ENCODE results near the gene REG4. TPM values are rescaled to one million over a fixed set of nuclear protein-coding genes. Genes with fewer than 3 reads are reported as not detected.
A peak's percentile ranks its signal among the peaks of the same experiment; 100 is the strongest.
"Not testable (repeated sequence)": the region's sequence is repeated elsewhere in the genome, so short reads cannot be mapped to it uniquely, and the experiment has no call there.

The REG4 gene
- total RNA-seq, 1 donor from 2014 or later = not detected

DNA sequence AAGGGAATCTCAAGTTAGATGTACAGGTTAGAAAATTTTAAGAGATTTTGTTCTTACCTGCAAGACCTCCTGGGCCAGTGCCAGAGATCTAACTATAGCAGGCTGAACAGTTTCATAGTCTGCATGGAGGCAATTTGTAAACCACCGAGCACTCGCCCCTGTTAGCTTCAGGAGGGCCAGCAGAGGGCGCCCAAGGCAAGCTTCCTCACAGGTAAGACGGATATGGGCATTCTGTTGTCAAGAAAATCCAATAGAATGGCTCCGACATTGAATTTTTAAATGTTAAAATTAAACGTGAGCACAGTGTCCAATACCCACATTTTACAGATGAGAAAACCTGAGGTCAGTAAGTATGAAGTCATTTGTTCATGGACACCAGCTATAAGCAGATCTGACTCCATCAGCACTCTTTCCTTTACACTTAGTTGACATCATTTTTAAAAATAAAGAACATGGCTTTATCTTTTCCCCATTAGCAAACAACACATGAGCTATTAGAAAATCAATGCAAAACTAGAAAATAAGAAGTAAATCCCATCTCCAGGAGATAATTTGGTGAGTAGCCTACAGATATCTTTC lies 2.2 kb downstream of the REG4 start:
- FAIRE-seq (no peak), DNase-seq (ENCODE audit: low spot score in 2 of 2) (peak; percentile 13 to 54)

DNA sequence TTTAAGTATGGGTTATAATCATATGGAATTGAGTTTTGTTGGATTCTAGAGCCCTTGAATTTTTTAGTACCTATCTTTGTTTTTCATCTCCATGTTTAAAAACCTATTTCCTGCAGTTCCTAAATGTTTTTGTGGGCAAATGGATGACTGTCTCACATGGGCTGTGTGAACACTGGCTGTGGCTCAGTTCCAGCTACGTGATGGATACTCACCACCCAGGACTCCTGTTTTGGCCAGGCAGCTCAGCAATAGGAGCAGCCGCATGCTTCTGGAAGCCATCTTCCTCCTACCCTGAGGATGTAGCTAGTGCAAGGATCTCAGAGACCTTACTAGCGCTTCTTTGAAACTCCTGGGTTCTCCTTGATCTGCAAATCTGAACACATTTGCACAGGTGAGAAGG lies 2.8 kb downstream of the REG4 start:
- FAIRE-seq = no peak
- DNase-seq (ENCODE audit: low spot score in 2 of 2) = no peak

DNA sequence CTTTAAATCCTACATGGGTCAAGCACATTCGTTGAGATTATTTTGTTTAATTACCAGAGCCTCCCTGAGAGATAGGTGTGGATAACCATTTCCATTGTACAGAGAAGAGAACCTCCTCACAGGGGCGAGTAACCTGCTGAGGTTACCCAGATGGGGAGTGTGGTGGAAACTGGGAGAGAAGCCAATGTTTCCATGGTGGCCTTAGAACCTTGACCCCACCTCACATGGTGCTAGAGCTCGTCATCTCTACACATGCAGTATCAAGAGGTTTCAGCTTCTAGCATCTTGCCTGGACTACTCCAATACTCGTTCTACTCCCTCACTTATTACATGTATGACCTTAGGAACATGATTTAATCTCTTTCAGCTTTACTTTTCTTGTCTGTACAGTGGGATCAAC lies 4.8 kb downstream of the REG4 start:
- FAIRE-seq (no peak), DNase-seq (ENCODE audit: low spot score in 2 of 2) (no peak)

DNA sequence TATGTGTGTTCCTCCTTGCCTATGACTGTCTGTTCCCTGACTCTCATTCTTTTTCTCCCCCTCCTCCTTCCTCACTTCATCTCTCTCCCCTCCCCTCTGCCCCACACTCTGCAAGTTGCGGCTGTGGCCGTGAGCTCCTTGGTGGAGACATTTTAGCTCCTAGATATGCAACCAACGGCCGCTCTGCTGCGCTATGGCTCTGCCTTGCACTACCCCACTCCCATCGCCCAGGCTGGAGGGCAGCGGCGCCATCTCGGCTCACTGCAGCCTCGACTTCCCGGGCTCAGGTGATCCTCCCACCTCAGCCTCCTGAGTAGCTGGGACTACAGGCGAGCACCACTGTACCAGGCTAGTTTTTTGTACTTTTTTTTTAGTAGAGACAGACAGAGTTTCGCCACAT lies 5.5 kb downstream of the REG4 start:
- no peak for FAIRE-seq

DNA sequence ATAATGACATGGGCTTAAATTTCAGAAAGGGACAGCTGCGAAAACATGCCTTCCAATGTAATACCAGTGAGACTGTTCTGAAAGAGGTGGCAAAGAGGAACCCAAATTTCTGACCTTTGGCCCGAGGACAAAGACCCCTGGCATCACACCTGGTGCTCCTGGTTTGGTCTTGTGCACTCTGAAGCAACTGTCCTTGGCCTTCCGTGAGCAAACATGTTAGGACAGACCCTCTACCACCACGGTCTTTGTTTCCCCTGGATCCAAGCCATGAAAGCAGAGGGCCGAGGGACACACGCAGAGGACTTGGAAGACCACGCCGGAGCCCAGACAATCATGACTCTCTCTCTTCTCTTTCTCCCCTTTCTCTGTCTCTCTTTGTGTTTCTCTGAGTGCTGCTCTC lies 6.0 kb downstream of the REG4 start:
- no peak for DNase-seq (ENCODE audit: low spot score in 2 of 2)
- no peak for FAIRE-seq

More for the DNA sequence above, 5.5 kb downstream of the REG4 start:
- DNase-seq (ENCODE audit: low spot score in 2 of 2) = no peak

DNA sequence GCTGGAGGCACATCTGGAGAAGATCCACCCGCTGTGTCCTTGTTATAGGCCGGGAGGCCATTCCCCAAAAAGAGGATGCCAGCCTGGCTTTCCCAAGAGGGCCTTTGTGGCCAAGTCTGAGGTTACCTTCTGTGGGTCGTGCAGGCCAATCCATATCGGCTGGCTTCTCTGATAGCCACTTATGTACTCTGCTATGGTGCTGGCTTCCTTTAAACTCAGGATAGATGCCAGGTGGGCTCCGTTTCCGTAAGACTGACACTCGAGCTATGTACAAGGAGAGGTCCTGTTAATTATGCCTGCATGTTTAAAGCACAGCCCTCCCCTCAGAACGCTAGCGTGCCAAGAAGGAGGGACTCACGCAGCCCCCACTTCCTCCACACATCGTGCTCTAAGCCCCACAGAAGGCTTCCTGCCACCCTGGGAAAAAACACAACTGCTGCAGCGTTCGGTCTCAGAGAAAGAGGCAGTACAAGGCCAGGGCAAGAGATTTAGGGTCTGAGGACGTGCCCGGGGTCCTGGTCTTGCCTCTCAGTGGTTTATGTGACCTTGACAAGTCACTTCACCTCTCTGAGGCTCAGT lies 11.6 kb downstream of the REG4 start:
- no peak for DNase-seq (ENCODE audit: low spot score in 2 of 2)
- FAIRE-seq = no peak

DNA sequence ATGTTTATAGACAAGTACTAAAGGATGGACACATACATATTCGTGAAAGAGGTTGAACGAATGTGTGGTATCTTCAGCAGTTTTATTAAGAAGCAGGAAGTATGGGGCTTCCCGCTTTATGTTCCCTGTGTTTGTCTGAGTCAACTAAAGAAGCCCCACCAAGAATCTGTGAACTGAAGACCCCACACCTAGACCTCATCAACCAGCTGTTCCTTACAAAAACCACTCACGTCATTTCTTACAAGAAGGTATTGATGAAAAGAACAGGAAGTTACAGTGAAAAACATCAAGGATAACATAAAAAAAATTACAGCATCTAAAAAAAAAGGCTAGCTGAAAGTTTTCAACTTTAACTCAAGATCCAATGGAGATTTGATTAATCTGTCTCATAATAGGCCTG lies 12.3 kb downstream of the REG4 start:
- no peak for DNase-seq (ENCODE audit: low spot score in 2 of 2)
- no peak for FAIRE-seq

DNA sequence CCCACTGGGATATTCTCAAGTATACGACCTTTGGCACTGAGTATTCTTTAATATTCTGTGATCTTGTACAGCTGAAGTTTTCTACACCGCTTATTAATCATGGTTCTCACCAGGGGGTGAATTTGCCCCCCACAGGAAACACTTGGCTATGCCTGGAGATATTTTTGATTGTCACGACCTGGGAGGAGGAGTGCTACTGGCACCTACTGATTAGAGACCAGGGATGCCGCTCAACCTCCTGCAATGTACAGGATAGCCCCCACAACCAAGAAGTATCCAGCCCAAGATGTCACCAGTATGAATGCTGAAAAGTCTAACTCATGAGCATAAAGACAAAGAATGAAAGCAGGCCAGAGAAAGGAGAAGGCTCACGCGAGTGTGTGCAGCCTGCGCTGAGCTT lies 13.7 kb downstream of the REG4 start:
- FAIRE-seq (no peak), DNase-seq (ENCODE audit: low spot score in 2 of 2) (no peak)

DNA sequence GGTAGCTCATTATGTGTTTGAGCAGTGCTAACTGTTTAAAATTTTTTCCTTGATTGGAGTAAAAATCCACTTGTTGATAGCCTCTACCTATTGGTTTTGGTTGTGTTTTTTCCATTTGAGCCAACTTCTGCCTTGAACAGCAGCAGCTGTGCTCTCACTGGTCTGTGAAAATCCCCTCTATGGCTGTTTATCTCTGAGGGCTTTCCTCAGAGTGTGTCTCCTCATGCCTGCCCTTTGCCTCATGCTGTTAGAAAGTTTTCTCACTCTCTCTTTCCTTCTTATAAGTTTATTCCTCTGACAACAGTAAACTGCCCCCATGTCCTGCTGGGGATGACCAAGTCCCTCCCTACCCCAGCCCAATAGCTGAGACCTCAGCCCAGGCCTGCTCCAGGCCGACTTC lies 14.1 kb downstream of the REG4 start:
- no peak for FAIRE-seq

DNA sequence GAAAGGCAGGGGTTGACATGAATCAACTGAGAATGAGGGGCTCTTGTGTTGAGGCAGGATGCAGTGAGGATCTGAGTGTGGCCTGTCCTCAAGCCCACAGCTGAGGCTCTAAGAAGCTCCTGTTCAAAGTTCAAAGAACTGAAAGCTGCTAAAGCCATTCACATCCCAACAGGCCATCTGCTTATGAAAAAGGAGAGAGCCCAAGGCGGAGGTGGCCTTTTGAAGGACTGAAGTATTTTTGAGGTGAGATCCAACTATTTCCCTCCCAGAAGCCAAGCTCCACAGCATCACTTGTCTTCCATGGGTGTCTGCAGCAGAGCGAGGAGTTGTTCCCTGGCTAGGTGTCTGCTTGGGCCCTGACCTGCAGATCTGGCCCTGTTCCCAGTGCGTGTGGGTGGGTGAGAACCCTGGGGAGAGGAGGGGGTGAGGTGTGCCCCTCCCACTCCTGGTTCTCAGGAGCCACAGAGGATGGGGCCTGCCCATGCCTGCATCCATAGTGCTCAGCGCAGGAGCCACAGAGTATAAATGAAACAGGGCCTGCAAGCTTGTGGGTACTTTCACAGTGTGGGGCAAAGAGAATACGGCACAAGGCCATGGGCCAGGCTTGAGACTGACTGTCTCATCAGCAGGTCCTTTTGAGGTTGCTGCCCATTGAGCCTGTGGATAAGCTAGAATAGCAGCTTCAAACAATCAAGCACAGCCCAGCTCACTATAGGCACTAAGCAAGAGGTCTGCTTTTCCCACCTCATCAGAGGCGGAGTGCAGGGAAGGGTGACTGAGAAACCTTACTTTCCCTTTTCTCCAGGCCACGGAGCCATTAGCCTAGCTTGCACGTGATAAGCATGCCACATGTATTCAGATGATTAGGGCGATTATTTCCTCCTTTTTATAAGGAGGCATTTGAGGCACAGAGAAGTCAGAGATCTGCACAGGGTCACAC lies 15.7 kb downstream of the REG4 start:
- no peak for FAIRE-seq
- peak in 1 of 2 donors; percentile 6 for DNase-seq (ENCODE audit: low spot score in 2 of 2)

More for the DNA sequence above, 14.1 kb downstream of the REG4 start:
- DNase-seq (ENCODE audit: low spot score in 2 of 2) = no peak

DNA sequence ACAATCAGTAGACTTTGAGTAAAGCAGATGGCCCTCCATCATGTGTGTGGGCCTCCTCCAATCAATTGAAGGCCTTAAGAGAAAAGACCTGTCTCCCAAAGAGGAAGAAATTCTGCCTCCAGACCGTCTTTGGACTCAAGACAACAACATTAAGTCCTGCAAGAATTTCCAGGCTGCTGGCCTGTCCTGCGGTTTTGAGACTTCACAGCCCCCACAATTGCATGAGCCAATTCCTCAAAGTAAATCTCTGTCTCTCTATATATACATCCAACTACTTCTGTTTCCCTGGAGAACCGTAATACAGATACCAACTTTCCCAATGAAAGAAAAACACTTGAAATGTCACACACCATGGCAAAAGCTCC lies 16.4 kb downstream of the REG4 start:
- DNase-seq (ENCODE audit: low spot score in 2 of 2) (no peak), FAIRE-seq (no peak)

DNA sequence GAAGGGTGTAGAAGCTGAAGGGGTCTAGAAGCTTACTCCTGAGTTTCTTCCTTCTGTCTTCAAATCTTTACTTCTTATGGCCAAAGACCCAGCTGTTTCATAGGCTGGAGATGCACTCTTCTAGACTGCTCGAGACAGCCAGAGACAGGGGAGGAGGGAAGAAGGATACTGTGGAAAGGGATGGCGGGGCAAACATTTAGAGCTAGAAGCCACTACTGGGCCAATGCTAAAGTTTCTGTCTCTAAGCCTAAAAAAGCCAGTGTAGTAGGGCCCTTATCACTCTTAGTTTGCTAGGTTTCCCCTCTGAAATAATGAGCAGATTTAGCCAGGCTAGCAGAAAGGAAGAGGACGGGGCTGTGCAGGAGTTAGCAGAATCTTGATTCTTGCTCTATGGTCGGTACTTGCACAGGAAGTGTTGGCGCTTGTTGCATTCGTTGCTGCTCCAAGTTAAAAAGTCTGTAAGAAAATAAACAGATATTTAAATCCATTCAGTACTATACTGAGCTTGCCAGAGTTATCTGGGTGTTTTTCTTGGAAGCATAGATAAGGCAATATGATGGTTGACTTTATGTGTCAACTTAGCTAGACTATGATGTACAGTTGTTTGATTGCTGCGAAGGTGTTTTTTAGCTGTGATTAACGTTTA lies 16.9 kb downstream of the REG4 start:
- DNase-seq (ENCODE audit: low spot score in 2 of 2) (no peak), FAIRE-seq (no peak)

DNA sequence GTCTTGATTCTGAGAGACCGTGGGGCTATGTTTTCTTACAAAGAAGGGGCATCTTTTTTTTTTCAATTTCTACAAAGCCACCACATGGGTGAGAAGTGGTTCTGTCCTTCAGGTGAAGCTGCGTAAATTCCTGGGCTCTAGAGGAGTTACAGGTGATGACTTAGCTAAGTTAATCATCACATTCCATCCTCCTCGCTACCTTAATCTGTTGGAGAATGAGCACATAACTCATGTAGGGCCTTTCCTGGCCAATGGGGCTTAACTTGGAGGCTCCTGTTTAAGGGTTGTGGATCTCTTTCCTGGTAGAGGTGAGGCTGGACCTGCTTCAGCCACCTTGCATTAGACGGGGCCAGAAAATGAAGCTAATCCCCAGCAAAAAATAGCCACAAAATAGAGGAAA lies 19.9 kb downstream of the REG4 start:
- DNase-seq (ENCODE audit: low spot score in 2 of 2) = no peak
- FAIRE-seq = no peak

DNA sequence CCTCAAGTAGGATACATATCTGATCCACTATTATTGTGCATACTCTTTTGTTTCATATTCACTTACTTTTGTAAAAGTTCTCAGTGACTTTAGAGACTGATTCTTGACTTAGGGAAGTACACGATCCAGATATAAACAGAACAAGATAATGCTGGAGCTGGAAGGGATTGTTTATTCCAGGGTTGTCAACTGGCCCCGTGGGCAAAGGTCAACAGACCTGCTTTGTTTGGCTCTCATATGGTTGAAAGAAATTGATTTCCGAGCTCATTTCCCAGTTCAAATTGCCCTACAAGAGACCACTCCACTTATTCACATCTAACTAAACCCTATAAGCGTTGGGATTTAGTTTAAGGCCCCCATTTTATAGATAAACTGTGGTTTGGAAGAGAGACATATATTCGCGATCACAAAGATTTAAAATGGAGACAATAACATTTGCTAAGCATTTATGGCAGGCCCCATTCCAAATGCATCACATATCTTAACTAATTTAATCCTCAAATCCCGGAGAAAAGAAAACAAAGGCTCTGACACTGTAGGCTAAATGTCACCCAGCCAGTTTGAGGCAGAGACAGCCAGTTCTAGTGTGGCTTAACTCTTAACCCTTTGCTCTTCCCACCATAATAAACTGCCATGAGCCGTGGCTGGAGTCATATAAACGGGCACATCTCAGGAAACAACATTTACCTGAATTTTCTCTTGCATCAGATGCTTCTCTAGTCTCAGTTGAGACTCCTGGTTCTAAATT lies 20.6 kb downstream of the REG4 start:
- no peak for FAIRE-seq
- no peak for DNase-seq (ENCODE audit: low spot score in 2 of 2)

DNA sequence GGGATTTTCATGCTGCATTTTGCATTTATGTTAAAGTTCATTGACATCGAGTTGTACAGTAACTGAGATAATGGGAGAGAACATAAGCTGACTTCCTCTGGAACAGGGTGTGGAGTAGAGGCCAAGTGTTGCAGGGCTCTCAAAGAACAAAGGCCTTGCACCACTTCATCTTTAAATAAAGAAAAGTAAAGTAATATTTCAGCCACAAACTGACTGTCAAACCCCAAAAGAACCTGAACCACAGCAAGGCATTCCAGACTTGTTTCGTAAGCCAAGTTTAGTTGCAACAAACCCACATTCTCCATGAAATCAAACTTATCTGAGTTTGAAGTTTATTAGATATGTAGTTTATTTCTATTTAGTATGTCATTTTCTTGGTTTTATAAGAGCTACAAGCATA lies 23.5 kb downstream of the REG4 start:
- DNase-seq (ENCODE audit: low spot score in 2 of 2) = no peak
- no peak for FAIRE-seq

DNA sequence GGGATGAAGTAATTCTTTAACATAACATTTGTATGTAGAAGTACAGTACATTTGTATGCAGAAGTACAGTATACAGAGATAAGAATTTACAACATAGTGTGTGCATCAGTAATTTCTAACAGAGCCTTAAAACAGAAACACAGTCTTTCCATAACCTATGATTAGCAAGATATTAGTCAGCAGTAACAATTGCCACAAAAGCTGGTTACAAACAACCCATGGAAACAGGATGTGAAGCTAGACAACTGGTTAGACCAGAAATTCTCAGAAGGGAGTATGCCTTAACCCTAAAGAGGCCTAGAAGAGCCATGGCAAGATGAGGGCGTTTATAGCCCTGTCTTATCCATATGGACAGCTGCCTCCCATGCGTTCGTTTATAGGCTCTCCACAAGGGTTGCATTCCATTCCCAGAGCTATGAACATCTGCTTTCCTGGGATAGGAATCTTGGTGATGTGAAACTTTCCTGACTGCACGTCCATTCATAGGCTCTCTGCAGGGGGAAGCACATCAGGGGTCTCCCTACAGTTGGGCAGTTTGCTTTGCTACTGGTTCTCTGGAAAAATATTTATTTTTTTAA lies 24.7 kb downstream of the REG4 start:
- not testable (repeated sequence) for DNase-seq (ENCODE audit: low spot score in 2 of 2); FAIRE-seq

DNA sequence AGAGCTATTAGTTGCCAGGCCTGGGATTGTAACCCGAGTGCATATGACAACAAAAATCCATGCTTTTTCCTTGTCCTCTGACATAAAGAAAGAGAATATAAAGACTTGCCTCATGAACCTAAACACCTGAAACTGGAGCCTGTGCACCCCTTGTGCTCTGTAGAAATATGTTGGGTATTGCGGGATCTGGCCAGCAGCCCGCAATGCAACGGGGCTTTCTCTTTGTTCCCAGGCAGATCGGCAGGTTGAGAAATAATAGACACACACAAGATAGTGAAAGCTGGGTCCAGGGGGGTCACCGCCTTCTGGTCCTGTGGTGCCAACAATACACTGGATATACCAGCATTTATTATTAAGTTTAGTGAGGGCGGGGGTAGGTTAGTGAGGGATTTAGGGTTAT lies 25.2 kb downstream of the REG4 start:
- FAIRE-seq; DNase-seq (ENCODE audit: low spot score in 2 of 2): not testable (repeated sequence)

DNA sequence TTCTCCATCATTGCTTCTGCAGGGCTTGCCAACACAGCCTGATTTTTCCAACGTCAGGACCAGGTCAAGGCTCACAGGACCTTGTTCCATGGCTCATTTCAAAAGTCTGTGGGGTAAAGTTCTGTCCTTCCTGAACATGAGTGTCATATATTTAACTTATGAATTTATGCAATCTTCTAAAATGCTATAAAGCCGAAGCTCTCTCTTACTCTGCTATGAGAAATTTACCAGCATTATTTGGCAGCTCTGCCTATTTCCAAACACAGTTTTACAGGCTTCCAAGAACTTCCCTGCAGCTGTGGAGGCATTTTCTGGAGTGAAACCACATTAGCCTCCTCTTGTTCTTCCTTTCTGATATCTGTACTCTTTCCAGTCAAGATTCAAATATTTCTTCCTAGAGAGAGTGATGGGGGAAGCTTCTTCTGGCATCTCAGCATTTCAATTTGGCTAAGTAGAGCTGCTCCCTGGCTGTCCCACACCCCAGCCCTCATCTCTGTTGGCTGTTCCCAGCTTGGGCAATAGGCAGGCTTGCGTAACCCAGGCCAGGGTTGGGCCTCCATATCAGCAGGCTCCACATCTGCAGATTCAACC lies 27.0 kb downstream of the REG4 start:
- no peak for FAIRE-seq
- DNase-seq (ENCODE audit: low spot score in 2 of 2) = no peak

DNA sequence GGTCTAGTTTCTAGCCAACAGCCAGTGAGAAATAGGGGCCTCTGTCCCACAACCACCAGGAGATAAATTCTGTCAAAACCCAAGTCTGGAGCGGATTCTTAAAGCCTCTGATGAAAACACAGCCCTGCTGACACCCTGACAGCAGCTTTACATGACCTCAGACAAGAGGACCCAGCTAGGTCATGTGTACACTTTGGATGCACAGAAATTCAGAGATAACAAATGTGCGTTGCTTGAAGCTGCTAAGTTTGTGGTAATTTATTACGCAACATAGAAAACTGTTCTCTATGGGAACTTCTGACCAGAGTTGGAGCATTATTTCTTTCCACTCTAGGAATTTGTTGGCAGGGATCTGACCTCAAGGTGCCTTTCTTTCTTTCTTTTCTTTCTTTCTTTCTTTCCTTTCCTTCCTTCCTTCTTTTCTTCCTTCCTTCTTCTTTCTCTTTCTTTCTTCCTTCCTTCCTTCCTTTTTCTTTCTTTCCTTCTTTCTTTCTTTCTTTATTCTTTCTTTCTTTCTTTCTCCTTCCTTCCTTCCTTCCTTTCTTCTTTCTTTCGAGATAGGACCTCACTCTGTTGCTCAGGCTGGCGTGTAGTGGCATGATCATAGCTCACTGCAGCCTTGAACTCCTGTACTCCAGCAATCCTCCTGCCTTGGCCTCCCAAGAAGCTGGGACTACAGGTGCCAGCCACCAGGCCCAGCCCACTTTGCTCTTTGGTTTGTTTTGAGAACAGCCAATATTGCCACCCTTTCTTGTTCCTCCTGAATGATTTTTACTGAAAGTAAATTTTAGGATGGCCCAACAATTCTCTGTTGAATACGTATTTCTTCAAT lies 27.7 kb downstream of the REG4 start:
- FAIRE-seq (no peak), DNase-seq (ENCODE audit: low spot score in 2 of 2) (no peak)

Data from frontal cortex (tissue), 4 donors.